NCI-H460 (cell line): Measurements from ENCODE around the gene MATCAP1. TPM values are rescaled to one million over a fixed set of nuclear protein-coding genes. Genes with fewer than 3 reads are reported as not detected.
A peak's percentile ranks its signal among the peaks of the same experiment; 100 is the strongest.

Source experiments
- DNase-seq: peaks from one replicate; pipeline ENCODE4 v3.0.0-alpha.2; 2016; ENCODE audit warnings: low read depth; ENCODE audit errors: extremely low read depth
- total RNA-seq: library from RNA; depleted of rRNA; stranded (reverse); fragments of >200 nt; shearing (Covaris generic); gene quantifications from 2 replicates; pipeline ENCODE4 v1.2.3, GENCODE V29; 2014

MATCAP1 gene
- total RNA-seq, 1 experiment from 2014 or later = 10.8 TPM

DNA sequence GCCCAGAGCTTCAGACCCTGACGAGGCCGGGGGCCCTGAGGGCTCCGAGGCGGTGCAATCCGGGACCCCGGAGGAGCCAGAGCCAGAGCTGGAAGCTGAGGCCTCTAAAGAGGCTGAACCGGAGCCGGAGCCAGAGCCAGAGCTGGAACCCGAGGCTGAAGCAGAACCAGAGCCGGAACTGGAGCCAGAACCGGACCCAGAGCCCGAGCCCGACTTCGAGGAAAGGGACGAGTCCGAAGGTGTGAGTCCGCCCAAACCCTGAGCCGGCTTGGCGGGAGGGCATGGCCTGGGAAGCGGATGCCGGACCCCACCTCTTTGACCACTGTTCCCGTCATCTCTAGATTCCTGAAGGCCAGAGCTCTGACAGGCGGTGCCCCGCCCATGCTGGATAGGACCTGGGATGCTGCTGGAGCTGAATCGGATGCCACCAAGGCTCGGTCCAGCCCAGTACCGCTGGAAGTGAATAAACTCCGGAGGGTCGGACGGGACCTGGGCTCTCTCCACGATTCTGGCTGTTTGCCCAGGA lies 9.0 kb downstream of the MATCAP1 start:
- no peak for DNase-seq

DNA sequence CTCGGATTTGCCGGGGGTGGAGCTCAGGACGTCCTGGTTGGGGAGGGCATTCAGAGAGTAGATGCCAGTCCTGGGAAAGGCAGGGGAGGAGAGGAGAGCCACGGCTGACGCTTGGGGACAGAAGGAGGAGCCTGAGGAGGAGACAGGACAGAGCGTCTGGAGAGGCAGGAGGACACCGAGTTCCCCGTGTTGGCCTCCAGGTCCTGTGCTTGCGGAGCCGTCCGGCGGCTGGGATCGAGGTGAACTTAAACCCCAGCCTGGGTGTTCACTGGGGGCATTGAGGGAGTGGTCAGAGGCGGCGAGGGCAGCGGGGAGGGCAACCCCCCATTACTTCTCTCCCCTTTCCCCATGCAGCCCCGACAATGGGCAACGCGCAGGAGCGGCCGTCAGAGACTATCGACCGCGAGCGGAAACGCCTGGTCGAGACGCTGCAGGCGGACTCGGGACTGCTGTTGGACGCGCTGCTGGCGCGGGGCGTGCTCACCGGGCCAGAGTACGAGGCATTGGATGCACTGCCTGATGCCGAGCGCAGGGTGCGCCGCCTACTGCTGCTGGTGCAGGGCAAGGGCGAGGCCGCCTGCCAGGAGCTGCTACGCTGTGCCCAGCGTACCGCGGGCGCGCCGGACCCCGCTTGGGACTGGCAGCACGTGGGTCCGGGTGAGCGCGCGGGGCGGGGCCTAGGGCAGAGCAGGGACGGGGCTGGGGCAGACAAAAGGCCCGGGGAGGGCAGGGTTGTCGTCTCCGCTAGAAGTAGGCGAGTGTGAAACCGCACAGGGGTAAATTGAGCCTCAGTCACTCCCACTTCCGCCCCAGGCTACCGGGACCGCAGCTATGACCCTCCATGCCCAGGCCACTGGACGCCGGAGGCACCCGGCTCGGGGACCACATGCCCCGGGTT lies 9.7 kb downstream of the MATCAP1 start:
- peak; percentile 91 for DNase-seq

DNA sequence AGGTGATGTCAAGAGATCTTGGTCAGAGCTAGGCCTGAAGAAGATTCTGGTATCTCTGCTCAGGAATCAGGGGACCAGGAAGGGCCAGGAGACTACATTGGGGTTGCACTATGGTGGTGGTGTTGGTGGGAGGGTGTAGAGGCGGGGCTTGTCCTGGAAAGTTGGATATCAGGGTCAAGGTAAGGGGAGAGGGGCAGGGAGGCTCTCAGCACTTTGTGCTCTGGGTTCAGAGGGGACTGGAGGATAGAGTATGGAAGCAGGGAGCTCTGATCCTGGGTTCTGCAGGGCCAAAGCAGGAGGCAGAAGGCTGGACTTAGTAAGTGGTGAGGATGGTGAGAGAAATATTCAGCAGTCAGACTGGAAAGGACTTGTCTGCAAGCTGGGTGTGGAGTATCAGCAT lies 10.4 kb downstream of the MATCAP1 start:
- DNase-seq = no peak

DNA sequence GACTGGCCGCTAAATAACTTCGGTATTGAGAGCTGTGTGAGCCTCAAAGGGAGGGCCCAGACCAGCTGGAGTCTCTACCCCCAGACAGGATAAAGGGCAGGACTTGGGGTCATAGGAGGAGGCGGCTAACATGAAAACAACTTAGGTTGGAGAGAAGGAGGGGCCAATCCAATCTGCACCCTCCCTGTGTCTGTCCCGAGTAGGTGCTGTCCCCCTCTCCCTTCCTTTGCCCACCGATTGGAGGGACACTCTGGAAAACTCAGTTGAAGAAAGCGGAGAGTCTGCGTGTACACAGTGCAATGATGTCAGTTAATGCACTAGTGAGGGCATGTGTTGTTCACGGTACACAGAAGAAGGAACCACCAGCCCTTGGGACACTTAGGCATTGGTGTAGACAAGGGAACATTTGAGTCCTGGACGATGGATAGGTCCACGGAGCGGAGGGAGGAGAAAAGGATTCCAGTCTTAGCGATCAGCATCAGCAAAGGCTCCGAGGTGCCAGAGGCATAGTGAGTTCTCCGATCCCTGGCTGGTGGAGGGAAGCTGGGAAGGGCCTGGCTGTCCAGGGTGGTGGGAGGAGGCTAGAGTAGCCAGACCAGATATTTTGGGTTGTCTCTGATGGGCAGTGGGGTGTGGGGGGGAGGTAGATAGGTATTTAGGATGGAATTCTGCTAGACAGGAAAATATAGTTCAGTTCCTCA lies 12.7 kb downstream of the MATCAP1 start:
- no peak for DNase-seq

DNA sequence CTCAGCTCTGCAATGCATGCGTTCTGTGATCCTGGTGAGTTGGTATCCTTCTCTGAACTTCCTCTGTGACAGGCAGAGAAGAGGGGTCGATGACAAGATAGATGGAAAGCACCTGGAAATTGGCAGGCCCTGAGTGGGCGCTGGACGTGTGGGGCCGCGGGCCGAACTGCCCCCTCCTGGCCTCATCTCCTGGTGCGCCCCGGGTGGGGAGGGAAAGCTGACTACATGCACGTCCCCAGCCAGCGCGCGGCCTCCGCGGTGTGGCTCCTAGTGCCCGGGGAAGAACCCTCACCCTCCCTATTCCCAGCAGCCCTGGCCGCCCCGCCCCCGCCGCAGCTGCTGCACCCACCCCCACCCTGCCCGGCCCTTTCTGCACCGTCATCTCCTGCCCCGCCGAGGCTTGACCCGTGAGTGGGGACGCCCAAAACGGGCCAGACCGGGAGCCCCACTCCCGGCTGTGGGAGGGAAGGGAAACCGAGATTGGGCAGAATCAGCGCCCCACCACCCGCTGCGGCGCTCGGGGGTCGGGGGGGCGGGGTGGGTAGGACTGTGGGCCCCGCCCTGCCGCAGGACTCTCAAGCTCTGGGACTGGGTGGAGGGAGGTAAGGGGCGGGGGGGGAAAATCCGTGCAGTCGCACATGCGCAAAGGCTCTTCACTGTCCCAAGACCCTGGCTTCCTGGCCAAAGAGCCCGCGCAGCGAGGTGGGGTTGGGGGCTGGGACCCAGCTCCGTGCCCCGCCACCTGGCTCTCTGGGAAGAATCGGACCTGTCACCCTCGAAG lies 13.4 kb downstream of the MATCAP1 start, which contains the start of gene NOL3:
TSS of gene NOL3 (plus strand) at position 371 of the 781 bp plus-strand sequence.
- peak; percentile 91 for DNase-seq

DNA sequence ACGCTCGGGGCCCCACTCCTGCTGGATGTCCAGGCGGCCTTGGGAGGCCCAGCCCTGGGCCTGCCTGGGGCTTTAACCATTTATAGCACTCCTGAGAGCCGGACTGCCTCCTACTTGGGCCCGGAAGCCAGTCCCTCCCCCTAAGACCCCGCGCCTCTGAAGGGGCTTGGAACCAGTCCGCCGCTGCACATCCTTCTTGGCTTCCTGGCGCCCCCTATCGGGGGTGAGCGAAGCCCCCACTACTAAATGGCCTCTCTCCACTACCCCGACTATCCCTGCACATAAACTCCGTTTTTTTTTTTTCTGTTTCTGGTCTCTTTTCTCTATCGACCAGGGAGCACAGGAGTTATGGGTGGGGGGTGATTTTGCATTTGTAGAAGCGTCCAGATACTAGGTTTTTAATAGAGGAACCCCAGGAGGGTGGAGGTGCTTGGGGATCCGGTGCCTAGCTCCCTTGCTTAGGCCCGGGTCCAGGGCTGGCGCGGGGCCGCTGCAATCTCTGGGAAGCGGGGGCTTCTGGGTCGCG lies 14.1 kb downstream of the MATCAP1 start:
- no peak for DNase-seq

DNA sequence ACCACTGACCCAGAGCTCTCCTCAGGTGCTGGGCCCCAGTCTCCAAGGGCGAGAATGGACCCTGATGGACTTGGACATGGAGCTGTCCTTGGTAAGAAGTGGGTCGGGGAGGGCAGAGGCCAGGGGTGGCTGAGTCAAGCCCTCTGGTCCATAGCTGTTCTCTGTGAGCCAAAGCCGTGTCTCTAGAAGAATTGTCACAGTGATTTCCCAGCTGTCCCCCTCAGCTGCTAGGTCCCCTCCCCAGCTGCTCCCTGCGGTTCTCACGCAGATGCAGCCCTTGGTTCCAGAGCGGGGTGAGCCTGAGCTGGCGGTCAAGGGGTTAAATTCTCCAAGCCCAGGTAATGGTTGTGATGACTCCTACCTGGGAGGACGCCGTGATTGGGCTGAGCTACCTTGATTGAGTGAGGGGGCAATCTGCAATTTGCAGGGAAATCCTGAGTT lies 14.7 kb downstream of the MATCAP1 start:
- no peak for DNase-seq

DNA sequence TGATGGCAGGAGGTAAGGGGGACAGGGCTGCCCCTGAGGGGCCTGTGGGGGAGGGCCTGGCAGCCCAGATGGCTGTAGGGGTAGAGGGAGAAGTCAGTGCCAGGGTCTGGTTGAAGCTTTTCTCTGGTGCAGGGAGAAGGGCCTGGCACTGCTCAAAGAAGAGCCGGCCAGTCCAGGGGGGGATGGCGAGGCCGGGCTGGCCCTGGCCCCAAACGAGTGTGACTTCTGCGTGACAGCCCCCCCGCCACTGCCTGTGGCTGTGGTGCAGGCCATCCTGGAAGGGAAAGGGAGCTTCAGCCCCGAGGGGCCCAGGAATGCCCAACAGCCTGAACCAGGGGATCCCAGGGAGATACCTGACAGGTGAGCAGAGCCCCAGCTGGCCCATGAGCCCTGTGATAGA lies 16.2 kb downstream of the MATCAP1 start:
- no peak for DNase-seq

DNA sequence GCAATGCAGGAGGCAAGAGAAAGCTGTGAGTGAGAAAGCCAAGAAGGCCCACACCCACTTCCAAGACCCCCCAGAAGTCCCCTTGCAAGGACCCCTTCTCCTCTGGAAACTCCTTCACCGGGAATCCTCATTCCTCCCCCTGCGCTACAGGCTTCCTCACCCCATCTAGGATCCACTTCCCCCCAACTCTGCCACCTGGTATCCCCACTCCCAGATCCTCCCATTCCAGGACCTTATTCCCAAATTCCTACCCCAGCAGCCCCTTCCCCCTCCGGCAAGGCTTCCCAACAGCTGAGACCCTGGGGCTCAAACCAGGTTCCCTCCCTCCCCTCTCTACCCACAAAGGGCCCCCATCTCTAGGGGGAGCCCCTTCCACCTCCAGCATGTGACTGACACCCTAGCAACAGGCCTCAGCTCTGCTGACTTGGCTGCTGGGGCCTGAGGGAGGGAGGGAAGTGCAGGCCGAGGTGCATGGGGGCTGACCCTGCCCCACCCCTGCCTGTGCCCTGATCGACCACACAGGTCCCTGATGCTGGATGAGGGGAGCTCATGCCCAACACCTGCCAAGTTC lies 17.1 kb downstream of the MATCAP1 start:
- DNase-seq = no peak

DNA sequence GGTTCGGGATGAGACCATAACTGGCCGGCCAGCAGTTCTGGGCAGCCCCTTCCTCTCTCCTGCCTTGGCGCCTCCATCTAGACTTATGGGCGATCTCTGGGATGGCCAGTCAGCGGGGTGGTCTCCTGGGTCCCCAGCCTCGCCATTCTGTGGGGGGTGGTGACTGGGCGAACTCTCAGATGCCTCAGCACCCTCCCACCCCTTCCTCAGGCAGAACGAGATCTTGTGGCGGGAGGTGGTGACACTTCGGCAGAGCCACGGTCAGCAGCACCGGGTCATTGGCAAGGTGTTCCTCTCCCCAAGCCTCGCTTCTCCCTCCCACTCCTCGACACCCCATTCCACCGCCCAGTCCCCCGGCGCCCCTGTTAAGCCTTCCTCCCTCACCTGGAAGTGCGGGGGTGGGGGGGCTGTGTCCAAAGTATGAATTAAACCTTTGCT lies 17.6 kb downstream of the MATCAP1 start:
- no peak for DNase-seq

DNA sequence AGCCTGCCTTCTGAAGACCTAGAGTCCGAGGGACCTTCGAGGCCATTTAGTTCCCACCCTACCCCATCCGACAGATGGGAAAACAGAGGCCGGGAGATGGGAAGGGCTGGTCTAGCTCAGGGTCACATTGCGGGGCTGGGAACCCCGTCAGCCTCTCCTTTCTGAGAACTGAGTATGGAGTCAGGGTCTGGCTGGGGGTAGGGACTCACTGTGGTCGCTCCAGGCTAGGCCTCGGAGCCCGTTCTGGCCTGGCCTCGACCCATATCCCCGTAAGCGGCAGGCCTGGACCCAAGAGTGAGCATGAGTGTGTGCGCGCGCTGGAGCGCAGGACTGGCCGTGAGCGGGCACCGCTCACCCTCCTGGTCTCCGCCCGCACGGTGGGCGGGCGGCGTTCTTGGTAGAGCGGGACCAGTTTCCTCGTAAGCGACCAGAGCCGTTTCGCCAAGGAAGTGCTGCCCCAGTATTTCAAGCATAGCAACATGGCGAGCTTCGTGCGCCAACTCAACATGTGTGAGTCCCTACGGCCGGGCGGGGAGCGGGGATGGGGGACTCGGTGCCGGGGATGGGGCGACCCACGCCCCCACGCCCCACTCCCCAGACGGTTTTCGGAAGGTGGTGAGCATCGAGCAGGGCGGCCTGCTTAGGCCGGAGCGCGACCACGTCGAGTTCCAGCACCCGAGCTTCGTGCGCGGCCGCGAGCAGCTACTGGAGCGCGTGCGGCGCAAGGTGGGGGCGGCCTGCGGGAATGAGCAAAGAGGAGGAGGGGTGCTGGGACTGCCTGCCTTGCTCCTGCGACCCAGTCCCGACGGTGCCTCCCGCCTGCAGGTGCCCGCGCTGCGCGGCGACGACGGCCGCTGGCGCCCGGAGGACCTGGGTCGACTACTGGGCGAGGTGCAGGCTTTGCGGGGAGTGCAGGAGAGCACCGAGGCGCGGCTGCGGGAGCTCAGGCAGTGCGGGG lies 18.4 kb downstream of the MATCAP1 start:
- no peak for DNase-seq

DNA sequence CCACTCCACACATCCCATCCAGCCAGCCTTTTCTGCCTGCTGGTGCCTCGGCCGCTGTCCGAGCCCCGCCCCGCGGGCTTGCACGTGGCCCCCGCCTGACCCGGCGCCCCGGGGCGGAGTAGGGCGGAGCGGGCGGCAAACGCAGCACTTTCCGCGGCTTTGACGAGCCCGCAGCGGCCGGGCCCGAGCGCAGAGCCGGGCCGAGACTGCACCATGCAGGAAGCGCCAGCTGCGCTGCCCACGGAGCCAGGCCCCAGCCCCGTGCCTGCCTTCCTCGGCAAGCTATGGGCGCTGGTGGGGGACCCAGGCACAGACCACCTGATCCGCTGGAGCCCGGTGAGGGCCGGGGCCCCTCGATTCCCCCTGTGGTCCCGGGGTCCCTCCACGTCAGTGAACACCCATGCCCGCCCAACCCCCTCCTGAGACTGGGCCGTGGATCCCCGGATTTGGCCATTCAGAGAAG lies 19.1 kb downstream of the MATCAP1 start, which contains the start of gene HSF4:
TSS of gene HSF4 (plus strand) at position 147 of the 463 bp plus-strand sequence. CDS start at position 214, 67 bp downstream.
- DNase-seq = peak; percentile 74

DNA sequence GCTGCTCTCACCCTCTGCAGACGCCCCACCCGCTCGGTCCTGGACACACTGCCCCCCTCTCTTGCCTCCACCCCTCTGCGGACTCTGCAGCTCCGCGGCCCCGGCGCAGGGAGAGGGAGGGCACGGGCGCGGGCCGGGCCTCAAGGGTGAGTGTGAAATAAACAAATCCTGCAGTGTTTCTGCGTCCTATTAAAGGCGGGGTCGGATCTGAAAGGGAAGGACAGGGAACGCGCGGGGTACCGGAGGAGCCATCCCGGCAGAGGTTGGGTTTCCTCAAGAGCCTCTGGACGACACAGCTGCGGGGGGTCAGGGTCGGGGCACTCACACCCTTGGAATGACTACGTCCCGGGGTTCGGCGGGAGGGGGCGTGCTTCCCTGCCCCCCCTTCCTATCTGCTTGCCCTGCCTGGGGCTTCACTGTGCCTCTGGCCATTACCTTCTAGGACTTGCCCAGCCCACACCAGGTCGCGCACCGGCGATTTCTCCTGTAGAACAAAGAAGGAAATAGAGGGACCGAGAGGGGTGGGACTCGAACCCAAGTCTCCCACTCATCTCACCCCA lies 19.7 kb downstream of the MATCAP1 start:
- DNase-seq = peak; percentile 80

DNA sequence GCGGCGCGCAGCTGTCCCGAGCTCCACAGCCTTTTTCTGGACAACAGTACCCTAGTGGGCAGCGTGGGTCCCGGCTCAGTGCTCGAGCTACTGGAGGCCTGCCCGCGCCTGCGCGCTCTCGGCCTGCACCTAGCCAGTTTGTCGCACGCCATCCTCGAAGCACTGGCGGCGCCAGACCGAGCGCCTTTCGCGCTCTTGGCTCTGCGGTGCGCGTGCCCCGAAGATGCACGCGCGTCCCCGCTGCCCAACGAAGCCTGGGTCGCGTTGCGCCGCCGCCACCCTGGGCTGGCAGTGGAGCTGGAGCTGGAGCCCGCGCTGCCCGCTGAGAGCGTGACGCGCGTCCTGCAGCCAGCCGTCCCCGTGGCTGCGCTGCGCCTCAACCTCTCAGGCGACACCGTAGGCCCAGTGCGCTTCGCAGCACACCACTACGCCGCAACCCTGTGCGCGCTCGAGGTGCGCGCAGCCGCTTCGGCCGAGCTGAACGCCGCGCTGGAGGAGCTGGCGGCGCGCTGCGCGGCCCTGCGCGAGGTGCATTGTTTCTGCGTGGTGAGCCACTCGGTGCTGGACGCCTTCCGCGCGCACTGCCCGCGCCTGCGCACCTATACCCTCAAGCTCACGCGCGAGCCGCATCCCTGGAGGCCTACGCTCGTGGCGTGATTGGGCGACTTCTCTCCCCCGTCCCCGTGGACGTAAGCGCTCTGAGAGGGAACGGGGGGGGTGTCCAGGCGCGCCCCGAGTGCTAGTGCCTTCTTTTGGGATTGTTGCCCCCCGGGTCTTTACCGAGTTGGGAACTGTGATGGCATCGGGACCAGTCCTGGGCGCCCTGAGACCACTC lies 20.4 kb downstream of the MATCAP1 start:
- DNase-seq = no peak

DNA sequence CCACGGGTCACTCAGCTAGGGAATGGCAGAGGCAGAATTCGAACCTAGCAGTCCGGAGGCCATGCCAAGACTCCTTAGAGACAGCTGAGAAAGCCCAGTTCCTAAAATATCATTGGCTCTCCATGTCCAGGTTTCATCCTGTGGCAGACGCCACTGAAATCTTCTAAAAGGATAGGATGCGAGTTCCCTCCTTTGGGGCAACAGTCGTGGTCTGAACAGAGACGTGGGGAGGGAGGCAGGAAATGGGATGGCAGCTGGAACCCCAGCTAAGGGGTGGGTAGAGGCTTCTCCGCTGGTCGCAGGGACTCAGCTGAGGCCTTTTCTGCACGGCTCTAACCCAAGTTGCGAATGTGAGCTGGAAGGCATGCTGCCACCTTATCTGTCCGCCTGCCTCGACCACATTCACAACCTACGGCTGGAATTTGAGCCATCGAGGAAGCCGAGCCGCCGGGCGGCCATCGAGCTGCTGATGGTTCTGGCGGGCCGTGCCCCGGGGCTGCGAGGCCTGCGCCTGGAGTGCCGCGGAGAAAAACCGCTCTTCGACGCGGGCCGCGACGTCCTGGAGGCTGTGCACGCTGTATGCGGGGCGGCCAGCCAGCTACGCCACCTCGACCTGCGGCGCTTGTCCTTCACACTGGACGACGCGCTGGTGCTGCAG lies 21.1 kb downstream of the MATCAP1 start:
- DNase-seq = no peak

DNA sequence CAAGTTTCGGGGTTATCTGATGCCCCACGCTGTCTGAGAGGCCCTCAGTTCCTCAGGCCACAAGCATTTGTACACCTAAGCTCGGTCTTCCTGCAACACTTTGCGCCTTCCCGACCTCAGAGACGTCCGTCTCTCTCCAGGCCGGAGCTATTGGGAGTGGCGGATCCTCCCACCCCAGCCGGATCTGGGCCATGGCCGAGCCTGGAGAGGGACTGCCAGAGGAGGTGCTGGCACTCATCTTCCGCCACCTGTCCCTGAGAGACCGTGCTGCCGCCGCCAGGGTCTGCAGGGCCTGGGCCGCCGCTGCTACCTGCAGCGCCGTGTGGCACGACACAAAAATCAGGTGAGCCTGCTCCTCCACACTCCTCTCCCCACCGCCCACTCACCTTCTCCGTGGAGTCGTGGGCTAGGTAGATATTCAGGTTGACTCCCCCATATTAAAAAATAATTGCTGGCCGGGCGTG lies 22.1 kb downstream of the MATCAP1 start:
- DNase-seq = no peak
